Endodermal cell (in vitro differentiated cells): ENCODE results near the gene GFOD1. TPM values are rescaled to one million over a fixed set of nuclear protein-coding genes. Genes with fewer than 3 reads are reported as not detected.

Experiments
- DNase-seq: peaks from one replicate; pipeline ENCODE4 v3.0.0-alpha.2; 2017
- H3K27ac ChIP-seq: 2 replicates; pipeline ENCODE4 v1.5.1; 2013; ENCODE audit warnings: mild to moderate bottlenecking, low read depth, low read length, moderate library complexity
- H3K27me3 ChIP-seq: 2 replicates; pipeline ENCODE4 v1.6.1; 2013; ENCODE audit warnings: mild to moderate bottlenecking, low read length, moderate library complexity; ENCODE audit not compliant: insufficient read depth, control insufficient read depth, poor library complexity, severe bottlenecking
- H3K36me3 ChIP-seq: 2 replicates; pipeline ENCODE4 v1.7.0; 2013; ENCODE audit warnings: mild to moderate bottlenecking, low read length, moderate library complexity; ENCODE audit not compliant: control insufficient read depth, insufficient read depth
- H3K4me1 ChIP-seq: one replicate; pipeline ENCODE4 v1.7.0; 2013; ENCODE audit warnings: low read length; ENCODE audit not compliant: control insufficient read depth, insufficient read depth
- H3K4me3 ChIP-seq: 2 replicates; pipeline ENCODE4 v1.5.1; 2013; ENCODE audit warnings: mild to moderate bottlenecking, low read length, moderate library complexity
- H3K9ac ChIP-seq: 2 replicates; pipeline ENCODE4 v1.6.1; 2013; ENCODE audit warnings: mild to moderate bottlenecking, low read length, moderate library complexity; ENCODE audit not compliant: poor library complexity, severe bottlenecking; ENCODE audit errors: extremely low read depth
- H3K9me3 ChIP-seq: 2 replicates; pipeline ENCODE4 v1.6.1; 2013; ENCODE audit warnings: mild to moderate bottlenecking, low read length, moderate library complexity; ENCODE audit not compliant: control insufficient read depth
- H3K27ac Mint-ChIP-seq: 2 replicates; pipeline ENCODE4 v1.8.0; 2020; ENCODE audit warnings: mixed read lengths
- H3K27me3 Mint-ChIP-seq: 2 replicates; pipeline ENCODE4 v1.8.0; 2021; ENCODE audit warnings: mild to moderate bottlenecking, mixed read lengths; ENCODE audit not compliant: insufficient read depth
- H3K36me3 Mint-ChIP-seq: 2 replicates; pipeline ENCODE4 v1.8.0; 2020; ENCODE audit warnings: low read depth, mixed read lengths
- H3K4me1 Mint-ChIP-seq: 2 replicates; pipeline ENCODE4 v1.8.0; 2020; ENCODE audit warnings: mixed read lengths
- H3K4me3 Mint-ChIP-seq: 2 replicates; pipeline ENCODE4 v1.8.0; 2020; ENCODE audit warnings: mild to moderate bottlenecking, moderate library complexity, mixed read lengths
- H3K9me3 Mint-ChIP-seq: 2 replicates; pipeline ENCODE4 v1.8.0; 2020; ENCODE audit warnings: mild to moderate bottlenecking, mixed read lengths
- WGBS, 2 experiments: methylation state at CpG; one replicate each; pipeline versions ENCODE4 v1.1.5 to v1.1.7; 2013; ENCODE audit warnings: missing lambda C conversion rate in 2 of 2, mixed read lengths in 1 of 2; ENCODE audit not compliant: insufficient coverage in 1 of 2, insufficient read length in 1 of 2; 5-methylcytosine and 5-hydroxymethylcytosine counted together
- total RNA-seq, 2 donors: library from RNA; stranded (reverse); fragmentation: NEBNext Ultra II Directional in 1 of 2; extraction: Animal tissue kit (Norgen Biotek cat#: 25700) in 1 of 2; gene quantifications; 2 replicates in 1 of 2; 3 replicates in 1 of 2; pipeline ENCODE4 v1.2.1, GENCODE V29; 2021
- TF ChIP-seq, protein P1 (sequence below): fragments of 200-600 bp; sonication (generic); conservative IDR thresholded peaks from 2 replicates; pipeline ENCODE4 v1.5.0; 2021; ENCODE audit warnings: antibody characterized with exemption, mild to moderate bottlenecking

The GFOD1 gene
- total RNA-seq, 2 donors from 2014 or later, result 0.71 to 1.9 TPM

DNA sequence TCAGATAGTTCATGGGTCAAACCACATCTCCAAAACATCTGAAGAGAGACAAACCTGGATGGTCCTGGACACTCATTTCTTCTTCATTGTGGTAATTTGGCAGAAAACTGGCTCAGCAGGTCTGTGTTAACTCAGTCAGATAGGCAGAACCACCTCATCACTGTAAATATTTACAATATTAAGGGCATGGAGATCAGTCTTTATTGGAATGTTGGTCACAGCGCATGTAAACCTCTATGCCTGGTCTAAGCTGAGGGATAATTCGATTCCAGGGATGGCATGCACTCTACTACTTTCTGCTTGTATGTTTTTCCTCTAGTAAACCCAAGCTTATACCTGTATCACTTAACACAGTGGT lies 155.1 kb downstream of the GFOD1 start:
- H3K36me3 Mint-ChIP-seq, result no peaks in the 10 kb centered on the region
- H3K9me3 Mint-ChIP-seq, result no peaks in the 10 kb centered on the region
- H3K27me3 Mint-ChIP-seq, result no peaks in the 10 kb centered on the region
- H3K36me3 ChIP-seq, result no peaks in the 10 kb centered on the region
- H3K9me3 ChIP-seq, result no peaks in the 10 kb centered on the region
- H3K4me3 Mint-ChIP-seq, result no peak overlapping the region
- no peaks in the 10 kb centered on the region for H3K4me1 ChIP-seq
- peak; percentile 26 for DNase-seq
- H3K9ac ChIP-seq, result no peak overlapping the region
- H3K27me3 ChIP-seq, result no peaks in the 10 kb centered on the region
- WGBS, 2 experiments, result 91 to 92% methylated on average over 2 of the region's 2 CpGs
- TF ChIP-seq, protein P1, sequence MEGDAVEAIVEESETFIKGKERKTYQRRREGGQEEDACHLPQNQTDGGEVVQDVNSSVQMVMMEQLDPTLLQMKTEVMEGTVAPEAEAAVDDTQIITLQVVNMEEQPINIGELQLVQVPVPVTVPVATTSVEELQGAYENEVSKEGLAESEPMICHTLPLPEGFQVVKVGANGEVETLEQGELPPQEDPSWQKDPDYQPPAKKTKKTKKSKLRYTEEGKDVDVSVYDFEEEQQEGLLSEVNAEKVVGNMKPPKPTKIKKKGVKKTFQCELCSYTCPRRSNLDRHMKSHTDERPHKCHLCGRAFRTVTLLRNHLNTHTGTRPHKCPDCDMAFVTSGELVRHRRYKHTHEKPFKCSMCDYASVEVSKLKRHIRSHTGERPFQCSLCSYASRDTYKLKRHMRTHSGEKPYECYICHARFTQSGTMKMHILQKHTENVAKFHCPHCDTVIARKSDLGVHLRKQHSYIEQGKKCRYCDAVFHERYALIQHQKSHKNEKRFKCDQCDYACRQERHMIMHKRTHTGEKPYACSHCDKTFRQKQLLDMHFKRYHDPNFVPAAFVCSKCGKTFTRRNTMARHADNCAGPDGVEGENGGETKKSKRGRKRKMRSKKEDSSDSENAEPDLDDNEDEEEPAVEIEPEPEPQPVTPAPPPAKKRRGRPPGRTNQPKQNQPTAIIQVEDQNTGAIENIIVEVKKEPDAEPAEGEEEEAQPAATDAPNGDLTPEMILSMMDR, result no peak
- H3K4me3 ChIP-seq, result no peak overlapping the region
- H3K4me1 Mint-ChIP-seq, result peaks cover 19% of the 10 kb centered on the region
- no peak overlapping the region for H3K27ac Mint-ChIP-seq
- no peak overlapping the region for H3K27ac ChIP-seq

DNA sequence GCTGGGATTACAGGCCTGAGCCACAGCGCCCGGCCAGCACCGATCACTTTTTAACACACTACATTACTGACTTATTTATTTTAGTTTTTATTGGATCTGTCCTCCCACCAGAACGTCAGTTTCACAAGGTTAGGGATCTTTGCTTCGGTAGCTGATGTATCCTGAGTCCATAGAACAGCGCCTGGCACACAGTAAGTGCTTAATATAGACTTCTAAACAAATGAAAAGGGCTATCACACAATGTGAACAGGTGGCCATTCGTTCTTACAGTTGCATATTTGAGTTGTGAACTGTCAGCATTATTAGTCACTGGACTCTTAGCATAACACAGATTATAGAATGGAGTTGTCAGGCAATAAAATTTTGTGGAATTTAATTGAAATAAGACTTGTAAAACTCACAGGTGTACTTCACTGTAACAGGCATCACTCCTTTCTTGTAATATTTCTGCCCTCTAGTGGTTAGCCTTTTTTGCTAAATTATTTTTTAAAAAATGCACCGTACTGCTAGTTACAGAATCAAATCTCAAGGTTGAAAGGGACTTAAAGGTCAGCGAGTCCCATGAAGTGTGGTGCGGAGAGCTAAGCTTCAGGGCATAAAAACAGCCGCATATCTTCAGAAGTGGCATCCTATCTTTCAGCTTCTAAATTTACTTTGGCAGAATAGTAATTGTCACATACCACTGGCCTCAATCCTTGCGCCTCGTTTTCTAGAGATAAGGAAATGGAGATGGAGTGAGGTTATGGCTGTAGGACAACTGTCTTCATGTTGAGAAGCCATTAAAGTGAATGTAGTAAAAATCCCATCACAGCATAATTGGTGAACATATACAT lies 155.7 kb downstream of the GFOD1 start:
- H3K27me3 Mint-ChIP-seq, result no peaks in the 10 kb centered on the region
- no peaks in the 10 kb centered on the region for H3K4me1 ChIP-seq
- H3K9ac ChIP-seq, result no peak overlapping the region
- H3K9me3 ChIP-seq, result no peaks in the 10 kb centered on the region
- no peaks in the 10 kb centered on the region for H3K36me3 ChIP-seq
- no peak overlapping the region for H3K27ac Mint-ChIP-seq
- H3K4me1 Mint-ChIP-seq, result peaks cover 20% of the 10 kb centered on the region
- no peak overlapping the region for H3K4me3 Mint-ChIP-seq
- H3K27me3 ChIP-seq, result no peaks in the 10 kb centered on the region
- no peaks in the 10 kb centered on the region for H3K36me3 Mint-ChIP-seq
- WGBS, 2 experiments, result 77 to 81% methylated on average over 10 to 13 of the region's 13 CpGs
- H3K4me3 ChIP-seq, result no peak overlapping the region
- no peaks in the 10 kb centered on the region for H3K9me3 Mint-ChIP-seq
- peak; percentile 43 for DNase-seq
- TF ChIP-seq, protein P1, result peak; percentile 74
- H3K27ac ChIP-seq, result no peak overlapping the region

DNA sequence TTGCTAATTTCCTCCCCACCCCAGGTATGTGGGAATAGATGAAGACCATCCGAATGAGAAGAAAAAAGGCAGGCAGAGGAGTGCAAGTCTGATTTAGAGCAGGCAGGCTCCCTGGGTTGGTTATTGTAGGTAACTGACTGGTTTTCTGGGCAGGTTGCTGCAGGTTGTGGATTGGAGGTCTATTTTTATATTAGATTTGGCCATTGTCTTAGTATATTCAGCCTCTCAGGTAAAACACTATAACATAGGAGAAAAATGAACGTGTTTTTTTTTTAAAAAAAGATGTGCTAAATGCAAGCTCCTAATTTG lies 158.6 kb downstream of the GFOD1 start:
- 7% methylated on average over 2 of the region's 2 CpGs; no CpG with 5 or more reads in 1 of the 2 experiments for WGBS, 2 experiments
- no peaks in the 10 kb centered on the region for H3K4me1 ChIP-seq
- Mint-ChIP-seq H3K27ac (peak overlapping the region; percentile 97), H3K4me3 (peak overlapping the region; percentile 87), H3K27me3 (no peaks in the 10 kb centered on the region), H3K36me3 (peaks cover 22% of the 10 kb centered on the region), H3K9me3 (no peaks in the 10 kb centered on the region), H3K4me1 (peaks cover 15% of the 10 kb centered on the region)
- DNase-seq, result no peak
- no peaks in the 10 kb centered on the region for H3K27me3 ChIP-seq
- peaks cover 18% of the 10 kb centered on the region for H3K36me3 ChIP-seq
- peak overlapping the region; percentile 52 for H3K9ac ChIP-seq
- peak overlapping the region; percentile 19 for H3K27ac ChIP-seq
- TF ChIP-seq, protein P1, result no peak
- no peaks in the 10 kb centered on the region for H3K9me3 ChIP-seq
- H3K4me3 ChIP-seq, result peak overlapping the region; percentile 89
